ENCODE results near the gene SH2D7.
A peak's percentile ranks its signal among the peaks of the same experiment; 100 is the strongest.
"Not testable (repeated sequence)": the region's sequence is repeated elsewhere in the genome, so short reads cannot be mapped to it uniquely, and the experiment has no call there.

Gene SH2D7

GRCh38 chr15:78142332-78142731, 50.0 kb downstream of the SH2D7 start:
- no peak for DNase-seq (ENCODE audit: low read depth)

- DNase-seq (ENCODE audit: low read depth): no peak
These were observed 54.2 kb downstream of the SH2D7 start for GRCh38 chr15:78146425-78147154.

GRCh38 chr15:78147566-78147965, 55.2 kb downstream of the SH2D7 start:
- no peak for DNase-seq (ENCODE audit: low read depth)

GRCh38 chr15:78148392-78149067, 56.2 kb downstream of the SH2D7 start:
- DNase-seq (ENCODE audit: low read depth): no peak

GRCh38 chr15:78149068-78149804, 56.9 kb downstream of the SH2D7 start, which contains the start of gene IDH3A:
Gene IDH3A (plus strand): TSS chr15:78149362. CDS start chr15:78149404, 42 bp downstream.
- peak; percentile 89 for DNase-seq (ENCODE audit: low read depth)

GRCh38 chr15:78149805-78150751, 57.7 kb downstream of the SH2D7 start:
- DNase-seq (ENCODE audit: low read depth): no peak

GRCh38 chr15:78151075-78151474, 58.7 kb downstream of the SH2D7 start:
- DNase-seq (ENCODE audit: low read depth): not testable (repeated sequence)

All from stromal cell of bone marrow (primary cell).